ENCODE results near the gene DTD1. TPM values are rescaled to one million over a fixed set of nuclear protein-coding genes. Genes with fewer than 3 reads are reported as not detected.

DTD1 gene
- total RNA-seq, 1 donor from 2014 or later = 34.9 TPM

- TF ChIP-seq CTCF (IDR thresholded peaks at IDR 0.05) = no peak
- Histone ChIP-seq H3K27ac (no peak overlapping the region), H3K4me1 (peaks cover 0 to 10% of the 10 kb centered on the region in 2 donors), H3K4me3 (no peak overlapping the region), H3K9me3 (no peaks in the 10 kb centered on the region), H3K36me3 (peaks cover 4 to 21% of the 10 kb centered on the region in 2 donors), H3K27me3 (no peaks in the 10 kb centered on the region)
- no peak for DNase-seq (ENCODE audit: low spot score in 2 of 2)
- intact Hi-C loops (cut with DNase I) = no loop called here
Measured at GRCh38 chr20:18614244-18614643, 26.4 kb downstream of the DTD1 start.

GRCh38 chr20:18615020-18615650 lies 27.3 kb downstream of the DTD1 start:
- H3K27ac ChIP-seq = peak overlapping the region; percentile 52 to 66
- H3K27me3 ChIP-seq = no peaks in the 10 kb centered on the region
- no peak for TF ChIP-seq CTCF (IDR thresholded peaks at IDR 0.05)
- peaks cover 4 to 14% of the 10 kb centered on the region in 2 donors for H3K36me3 ChIP-seq
- intact Hi-C loops (cut with DNase I) = no loop called here
- H3K4me1 ChIP-seq = peaks cover 0 to 10% of the 10 kb centered on the region in 2 donors
- no peak for DNase-seq (ENCODE audit: low spot score in 2 of 2)
- H3K9me3 ChIP-seq = no peaks in the 10 kb centered on the region
- no peak overlapping the region for H3K4me3 ChIP-seq

- Histone ChIP-seq H3K36me3 (peaks cover 0 to 6% of the 10 kb centered on the region in 2 donors), H3K4me1 (peaks cover 0 to 3% of the 10 kb centered on the region in 2 donors), H3K4me3 (no peak overlapping the region), H3K27me3 (no peaks in the 10 kb centered on the region), H3K9me3 (no peaks in the 10 kb centered on the region), H3K27ac (no peak overlapping the region)
- TF ChIP-seq CTCF (IDR thresholded peaks at IDR 0.05) = no peak
- no peak for DNase-seq (ENCODE audit: low spot score in 2 of 2)
- intact Hi-C loops (cut with DNase I) = no loop called here
Measured at GRCh38 chr20:18621004-18621403, 33.1 kb downstream of the DTD1 start.

- H3K27me3 ChIP-seq = no peaks in the 10 kb centered on the region
- H3K4me3 ChIP-seq = no peak overlapping the region
- peaks cover 0 to 3% of the 10 kb centered on the region in 2 donors for H3K4me1 ChIP-seq
- no peak for TF ChIP-seq CTCF (IDR thresholded peaks at IDR 0.05)
- peaks cover 0 to 11% of the 10 kb centered on the region in 2 donors for H3K36me3 ChIP-seq
- DNase-seq (ENCODE audit: low spot score in 2 of 2) = no peak
- no peaks in the 10 kb centered on the region for H3K9me3 ChIP-seq
- intact Hi-C loops (cut with DNase I) = no loop called here
- no peak overlapping the region for H3K27ac ChIP-seq
Measured at GRCh38 chr20:18623156-18623910, 35.5 kb downstream of the DTD1 start.

- DNase-seq (ENCODE audit: low spot score in 2 of 2) = no peak
- H3K27ac ChIP-seq = no peak overlapping the region
- H3K9me3 ChIP-seq = no peaks in the 10 kb centered on the region
- H3K4me1 ChIP-seq = peaks cover 0 to 3% of the 10 kb centered on the region in 2 donors
- no peaks in the 10 kb centered on the region for H3K27me3 ChIP-seq
- TF ChIP-seq CTCF (IDR thresholded peaks at IDR 0.05) = no peak
- intact Hi-C loops (cut with DNase I) = no loop called here
- H3K4me3 ChIP-seq = no peak overlapping the region
- peaks cover 6 to 16% of the 10 kb centered on the region in 2 donors for H3K36me3 ChIP-seq
Measured at GRCh38 chr20:18624948-18625347, 37.1 kb downstream of the DTD1 start.

Data from ascending aorta (tissue), 2 donors.